HG02938 (cell line): ENCODE data around the gene GSC2.
"Not testable (repeated sequence)": the region's sequence is repeated elsewhere in the genome, so short reads cannot be mapped to it uniquely, and the experiment has no call there.

Experiments
- ATAC-seq: cut with Tn5 transposase; IDR thresholded peaks from one replicate; pipeline ENCODE4 v1.9.1; 2021; ENCODE audit warnings: mild to moderate bottlenecking, moderate library complexity; ENCODE audit not compliant: unreplicated experiment

Gene GSC2

DNA sequence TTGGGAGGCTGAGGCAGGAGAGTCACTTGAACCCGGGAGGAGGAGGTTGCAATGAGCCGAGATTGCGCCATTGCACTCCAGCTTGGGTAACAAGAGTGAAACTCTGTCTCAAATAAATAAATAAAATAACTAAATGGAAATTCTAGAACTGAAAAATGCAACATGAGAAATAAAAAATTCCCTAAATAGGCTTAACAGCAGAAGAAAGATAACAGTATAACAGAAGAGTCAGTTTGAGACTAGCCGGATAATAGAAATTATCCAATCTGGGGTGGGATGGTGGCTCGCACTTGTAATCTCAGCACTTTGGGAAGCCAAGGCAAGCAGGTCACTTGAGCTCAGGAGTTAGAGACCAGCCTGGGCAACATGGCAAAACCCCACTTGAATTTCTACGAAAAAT, 14.3 kb upstream of the GSC2 start:
- no peak for ATAC-seq

DNA sequence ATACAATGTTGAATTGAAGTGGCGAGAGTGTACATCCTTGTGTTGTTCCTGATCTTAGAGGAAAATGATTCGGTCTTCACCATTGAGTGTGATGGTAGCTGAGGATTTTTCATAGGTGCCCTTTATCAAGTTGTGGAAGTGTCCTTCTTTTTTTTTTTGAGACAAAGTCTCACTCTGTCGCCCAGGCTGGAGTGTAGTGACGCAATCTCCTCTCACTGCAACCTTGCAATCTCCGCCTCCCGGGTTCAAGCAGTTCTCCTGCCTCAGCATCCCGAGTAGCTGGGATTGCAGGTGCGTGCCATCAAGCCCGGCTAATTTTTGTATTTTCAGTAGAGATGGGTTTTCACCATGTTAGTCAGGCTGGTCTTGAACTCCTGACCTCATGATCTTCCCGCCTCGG, 8.6 kb upstream of the GSC2 start:
- ATAC-seq: not testable (repeated sequence)

DNA sequence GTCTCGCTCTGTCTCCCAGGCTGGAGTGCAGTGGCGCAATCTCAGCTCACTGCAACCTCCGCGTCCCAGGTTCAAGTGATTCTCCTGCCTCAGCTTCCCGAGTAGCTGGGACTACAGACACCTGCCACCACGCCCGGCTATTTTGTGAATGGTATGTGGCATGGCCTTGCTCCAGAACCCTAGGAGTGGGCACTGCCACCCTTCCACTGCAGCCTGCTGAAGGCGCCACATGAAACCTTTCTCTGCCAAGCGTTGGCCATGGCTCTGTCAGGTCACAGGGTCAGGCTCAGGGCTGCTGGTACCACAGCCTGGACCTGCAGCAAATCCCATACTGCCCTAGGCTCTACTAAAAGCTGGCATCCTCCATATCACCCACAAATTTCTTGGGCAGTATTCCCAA, 6.0 kb upstream of the GSC2 start:
- not testable (repeated sequence) for ATAC-seq

DNA sequence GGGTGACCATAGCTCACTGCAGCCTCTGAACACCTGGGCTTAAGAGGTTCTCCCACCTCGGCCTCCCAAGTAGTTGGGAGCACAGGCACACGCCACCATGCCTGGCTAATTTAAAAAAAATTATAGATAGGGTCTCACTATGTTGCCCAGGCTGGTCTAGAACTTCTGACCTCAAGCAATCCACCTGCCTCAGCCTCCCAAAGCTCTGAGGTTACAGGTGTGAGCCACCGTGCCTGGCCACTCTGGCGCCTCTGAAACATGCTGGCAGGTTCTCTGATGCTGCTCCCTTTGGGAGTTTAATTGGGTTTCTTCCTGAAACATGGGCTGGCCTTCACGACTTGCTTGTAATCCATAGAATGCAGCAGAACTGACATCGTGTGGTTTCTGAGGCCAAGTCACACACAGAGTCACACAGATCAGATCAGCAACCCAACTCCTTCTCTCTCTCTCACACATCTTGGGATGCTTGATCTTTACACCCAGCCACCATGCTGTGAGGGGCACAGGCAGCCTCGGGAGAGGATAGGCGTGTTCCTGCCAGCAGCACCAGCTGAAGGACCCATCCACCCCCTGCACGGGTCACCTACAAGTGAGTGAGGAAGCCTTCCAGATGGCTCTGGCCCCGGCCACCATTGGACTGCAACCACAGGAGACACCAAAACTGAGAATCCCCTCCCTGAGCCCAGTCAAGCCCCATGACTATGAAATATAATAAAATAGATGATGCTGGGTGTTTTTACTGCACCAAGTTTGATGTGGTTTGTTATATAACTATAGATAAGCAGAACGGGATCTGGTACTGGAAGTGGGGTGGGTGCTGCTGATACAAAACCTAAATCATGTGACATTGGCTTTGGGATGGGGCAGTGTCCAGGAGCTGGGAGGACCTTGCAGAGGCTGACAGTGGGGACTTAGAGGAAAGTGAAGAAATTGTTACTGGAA, 3.1 kb upstream of the GSC2 start:
- no peak for ATAC-seq

DNA sequence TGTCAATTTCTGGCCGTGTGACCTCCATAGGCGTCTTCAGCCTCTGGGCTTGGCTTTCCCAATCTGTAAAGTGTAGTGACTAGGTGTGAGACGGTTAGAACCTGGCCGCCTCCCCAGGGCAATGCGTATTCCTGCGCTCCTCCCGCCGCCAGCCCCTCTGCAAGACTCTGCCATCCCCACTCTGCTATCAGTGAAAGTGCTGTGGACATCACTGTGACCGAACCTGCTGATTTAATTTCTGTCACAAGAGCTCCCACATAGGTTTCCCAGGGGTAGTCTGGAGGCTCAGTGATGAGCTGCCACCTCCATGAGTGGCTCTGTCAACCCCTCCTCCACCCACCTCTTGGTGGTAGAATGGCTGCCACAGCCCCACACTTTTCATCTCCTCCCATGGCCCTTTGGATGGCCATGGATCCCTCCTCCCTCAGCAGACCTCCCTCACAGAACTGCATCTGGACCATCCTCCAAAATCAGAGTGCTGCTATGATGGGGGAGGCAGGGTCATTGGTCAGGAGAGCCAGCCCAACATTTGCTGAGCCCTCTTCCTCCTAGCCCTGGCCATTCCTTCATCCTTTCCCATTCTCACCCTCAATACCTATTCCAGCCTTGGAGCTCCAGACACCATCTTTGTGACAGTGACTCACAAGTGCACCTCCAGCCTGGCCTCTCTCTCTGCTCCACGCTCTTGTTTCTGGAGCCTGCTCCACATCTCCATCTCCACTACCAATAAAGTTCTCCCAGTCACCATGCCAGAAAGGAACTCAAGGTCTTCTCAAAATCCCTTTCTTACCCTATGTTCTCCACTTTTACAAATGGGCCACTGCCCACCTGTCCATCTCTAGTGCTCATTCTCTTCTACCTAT, 1.5 kb upstream of the GSC2 start:
- ATAC-seq: no peak

DNA sequence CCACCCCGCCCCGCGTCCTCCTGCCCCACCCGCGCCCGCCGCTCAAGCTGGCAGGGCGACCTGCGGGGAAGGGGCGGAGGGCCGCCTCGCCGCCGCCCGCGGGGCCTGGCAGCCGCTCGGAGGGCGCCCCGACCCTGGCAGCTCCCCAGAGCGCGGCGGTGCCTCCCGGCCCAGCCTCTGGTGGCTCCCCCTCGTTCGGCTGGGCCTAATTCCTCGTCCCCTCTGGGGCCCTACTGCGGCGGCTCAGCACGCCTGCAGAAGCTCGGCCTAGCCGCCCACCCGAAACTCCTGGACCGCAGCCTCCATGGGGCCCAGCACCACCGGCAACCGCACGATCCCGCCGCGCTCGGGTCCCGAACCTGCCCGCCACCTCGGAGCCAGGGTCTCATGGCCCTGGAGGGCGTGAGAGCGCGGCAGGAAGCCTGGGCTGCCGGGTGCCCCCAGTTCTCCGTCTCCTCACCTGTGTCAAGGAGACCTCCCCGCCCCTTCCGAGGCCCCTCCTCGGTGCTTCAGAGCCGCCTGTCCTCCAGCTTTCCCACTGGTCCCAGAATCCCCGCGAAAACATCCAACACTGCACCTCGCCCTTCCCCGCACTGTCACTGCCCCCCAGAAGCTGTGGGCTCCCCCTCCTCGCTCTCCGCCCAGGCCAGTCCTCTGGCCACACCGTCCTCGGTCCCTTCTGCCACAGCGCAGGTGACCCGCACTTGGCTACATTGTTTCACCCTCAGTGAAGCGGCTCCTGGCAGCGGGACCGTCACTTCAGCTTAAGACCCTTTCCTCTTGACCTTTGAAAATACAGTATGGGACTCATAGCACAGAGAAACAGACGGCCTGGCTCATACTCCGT, 613 bp upstream of the GSC2 start:
- no peak for ATAC-seq

DNA sequence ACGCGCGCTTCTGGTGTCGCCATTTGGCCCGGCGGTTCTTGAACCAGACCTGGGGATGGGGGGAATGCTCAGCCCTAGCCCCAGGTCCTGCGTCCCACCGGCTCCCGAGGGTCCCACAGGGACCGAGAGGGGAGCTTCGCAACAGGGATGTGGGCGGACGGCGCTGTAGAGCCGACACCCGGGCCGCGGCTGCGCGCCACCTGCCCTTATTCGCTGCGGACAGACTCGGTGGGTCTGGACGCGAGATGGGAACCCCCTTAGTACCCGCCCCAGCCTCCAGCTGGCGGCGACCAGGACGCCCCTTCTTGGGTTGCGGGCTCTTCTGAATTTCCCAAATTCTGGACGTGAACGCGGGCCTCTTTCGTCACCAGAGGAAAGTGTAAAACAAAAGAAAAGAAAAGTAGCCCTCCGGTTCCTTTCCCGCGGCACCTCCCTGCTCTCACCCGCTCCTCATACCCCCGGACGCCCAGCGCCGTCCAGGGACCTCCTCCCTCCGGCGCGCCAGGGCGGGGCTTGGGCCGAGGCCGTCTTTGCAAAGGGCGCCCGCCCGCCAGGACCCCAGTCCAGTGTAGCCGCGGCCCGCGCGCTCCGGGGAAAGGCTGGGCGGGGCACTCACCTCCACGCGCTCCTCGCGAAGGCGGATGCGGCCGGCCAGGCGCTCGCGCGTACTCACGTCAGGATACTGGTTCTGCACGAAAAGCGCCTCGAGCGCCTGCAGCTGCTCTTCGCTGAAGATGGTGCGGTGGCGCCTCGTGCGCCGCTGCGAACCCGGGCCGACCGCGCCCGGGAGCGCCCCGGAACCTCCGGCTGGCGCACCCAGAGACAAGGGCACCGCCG, 827 bp downstream of the GSC2 start:
- ATAC-seq: no peak

DNA sequence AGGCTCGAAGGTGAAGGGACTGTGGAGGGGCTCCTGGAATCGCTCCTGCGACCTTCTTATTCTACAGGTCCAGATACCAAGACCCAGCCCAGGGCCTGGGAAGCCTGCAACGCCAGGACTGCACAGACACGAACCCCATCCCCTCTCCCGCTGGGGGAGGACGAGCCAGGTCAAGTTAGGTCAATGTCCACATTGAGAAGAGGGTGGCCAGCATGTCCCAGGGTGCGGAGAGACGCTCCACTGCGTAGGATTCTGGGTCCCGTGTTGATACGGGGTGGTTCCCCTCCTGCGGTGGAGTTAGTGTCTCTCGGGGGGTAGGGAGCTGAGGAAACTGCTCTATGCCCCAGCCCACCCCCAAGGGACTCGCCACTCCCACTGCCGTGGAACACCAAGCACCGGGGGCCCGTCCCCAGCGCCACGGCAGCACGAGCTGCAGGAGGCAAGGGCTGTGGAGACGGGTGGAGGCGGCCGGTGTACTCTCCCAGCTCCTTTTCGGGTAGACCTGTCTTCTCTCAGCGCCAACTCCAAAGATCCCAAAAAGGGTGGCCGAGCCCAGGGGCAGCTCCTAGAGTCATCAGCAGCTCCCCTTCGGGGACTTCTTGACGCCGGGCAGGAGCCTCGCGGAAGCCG, 1.6 kb downstream of the GSC2 start:
- no peak for ATAC-seq

DNA sequence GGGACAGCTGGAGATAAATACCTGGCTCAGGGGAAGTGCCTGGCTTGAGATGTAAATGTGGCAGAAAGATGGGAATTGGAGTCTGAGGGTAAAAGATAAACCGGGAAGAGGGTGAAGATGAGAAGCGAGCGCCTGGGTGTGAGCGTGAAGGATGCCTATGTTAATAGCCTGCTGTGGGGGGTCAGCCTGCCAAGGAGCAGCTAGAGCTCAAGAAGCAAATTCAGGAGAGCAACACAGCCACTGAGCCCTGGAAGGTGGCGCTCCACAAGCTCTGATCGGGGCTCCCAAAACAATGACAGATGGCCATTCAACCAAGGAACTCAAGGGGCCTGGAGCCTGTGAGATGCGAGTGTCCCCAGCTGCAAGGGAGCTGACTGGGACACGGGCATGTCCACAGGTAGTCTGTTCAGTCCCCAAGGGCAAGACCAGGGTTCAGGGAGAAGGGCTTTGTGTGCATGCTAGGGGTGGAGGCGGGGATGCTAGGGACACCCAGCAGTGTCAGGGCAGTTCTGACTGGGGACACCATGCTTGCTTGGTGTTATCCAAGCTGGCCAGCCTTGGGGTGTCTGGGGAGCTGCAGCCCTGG, 2.8 kb downstream of the GSC2 start:
- no peak for ATAC-seq

DNA sequence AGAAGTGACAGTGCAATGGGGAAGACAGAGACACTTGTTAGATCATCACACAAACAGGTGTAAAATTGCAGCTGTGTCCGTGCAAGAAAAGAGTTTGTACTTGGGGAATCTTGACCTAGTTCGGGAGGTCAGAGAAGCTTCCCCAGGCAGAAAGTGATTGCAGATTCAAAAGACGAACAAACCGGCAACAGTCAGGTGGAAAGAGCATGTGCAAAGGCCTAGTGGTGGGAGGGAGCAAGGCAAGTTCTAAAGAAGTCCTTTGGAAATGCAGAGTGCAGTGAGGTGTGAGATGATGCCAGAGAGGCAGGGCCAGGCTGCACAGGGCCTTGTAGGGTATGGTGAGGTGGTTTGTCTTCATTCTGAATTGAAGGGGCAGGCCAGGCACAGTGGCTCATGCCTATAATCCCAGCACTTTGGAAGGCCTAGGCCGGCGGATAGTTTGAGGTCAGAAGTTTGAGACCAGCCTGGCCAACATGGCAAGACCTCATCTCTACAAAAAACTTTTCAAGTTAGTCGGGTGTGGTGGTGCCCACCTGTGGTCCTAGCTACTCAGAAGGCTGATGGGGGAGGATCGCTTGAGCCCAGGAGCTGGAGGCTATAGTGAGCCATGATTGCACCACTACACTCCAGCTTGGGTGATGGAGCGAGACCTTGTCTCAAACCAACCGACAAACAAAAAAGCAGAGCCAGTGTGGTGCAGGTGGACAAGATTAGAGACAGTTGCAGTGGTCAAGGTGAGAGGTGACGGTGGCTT, 3.7 kb downstream of the GSC2 start:
- no peak for ATAC-seq

DNA sequence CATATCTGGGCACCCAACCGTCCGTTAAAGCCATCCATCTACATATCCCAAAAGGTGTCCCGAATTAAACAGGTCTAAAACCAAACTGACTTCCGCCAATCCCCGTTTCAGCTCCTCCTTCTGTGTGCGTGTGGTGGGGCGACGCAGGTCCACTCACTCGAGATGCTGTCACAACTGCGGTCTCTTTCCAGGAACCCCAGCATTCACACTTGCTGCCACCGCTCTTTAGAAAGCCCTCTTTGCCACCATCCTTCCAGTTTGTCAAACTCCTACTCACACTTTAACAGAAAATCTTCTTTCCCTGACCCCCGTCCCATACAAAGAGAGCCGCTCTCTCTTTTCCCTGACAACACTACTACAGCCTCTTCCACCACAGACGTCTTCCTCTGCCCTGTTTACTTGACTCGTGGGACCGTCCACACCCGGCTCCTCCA, 6.1 kb downstream of the GSC2 start:
- ATAC-seq: peak; percentile 5

DNA sequence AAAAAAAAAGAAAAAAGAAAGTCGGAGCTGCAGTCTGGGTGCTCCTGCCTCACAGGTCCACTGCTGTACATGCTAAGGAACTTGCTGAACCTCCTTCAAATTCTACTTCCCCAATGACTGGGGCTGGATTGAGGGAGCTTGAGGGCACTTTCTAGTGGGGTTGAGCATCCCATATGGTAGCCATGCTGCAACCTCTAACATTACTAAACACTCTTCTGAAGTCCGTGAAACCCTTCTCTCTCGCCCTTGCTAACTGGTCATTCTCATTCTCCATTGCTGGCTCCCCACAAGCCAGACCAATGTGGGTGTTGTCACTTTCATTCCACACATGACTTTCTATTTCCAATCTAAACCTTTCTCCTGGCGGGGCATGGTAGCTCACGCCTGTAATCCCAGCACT, 6.9 kb downstream of the GSC2 start:
- ATAC-seq: no peak

DNA sequence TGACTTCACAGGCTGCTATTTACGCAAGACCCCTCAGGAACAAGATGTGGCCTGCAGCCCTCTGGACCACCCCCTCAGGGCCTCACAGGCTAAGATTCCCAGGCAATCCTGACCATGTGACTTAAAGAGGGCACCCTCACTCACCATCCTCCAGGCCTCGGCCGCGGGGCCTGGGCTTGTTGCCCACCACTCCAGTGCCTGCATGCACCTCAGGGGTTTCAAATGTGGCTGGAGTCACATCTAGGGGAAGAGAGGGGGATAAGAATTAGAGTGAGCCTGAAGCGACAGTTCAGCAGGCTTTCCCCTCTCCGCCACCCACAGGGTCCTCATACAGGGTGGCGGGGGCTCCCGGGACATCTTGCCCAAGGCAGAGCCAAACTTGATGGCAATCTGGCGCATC, 7.7 kb downstream of the GSC2 start:
- ATAC-seq: no peak

DNA sequence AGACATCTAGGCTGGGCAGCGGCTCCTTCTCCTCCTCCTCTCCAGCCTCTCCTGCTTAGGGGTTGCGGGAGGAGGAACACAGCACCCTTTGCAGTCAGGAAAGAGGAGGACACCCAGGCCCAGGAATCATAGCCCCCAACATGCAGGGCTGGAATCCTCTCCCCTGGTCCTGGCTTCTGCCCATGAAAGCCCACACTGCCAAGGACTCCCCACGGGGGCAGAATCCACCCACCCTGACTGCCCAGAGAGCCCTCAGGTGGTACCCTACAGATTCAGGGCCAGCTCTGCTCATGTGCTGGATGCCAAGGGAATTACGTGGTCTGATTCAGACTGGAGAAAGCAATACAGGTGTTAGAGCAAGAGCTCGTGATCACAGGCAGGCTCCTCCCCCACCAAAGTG, 10.1 kb downstream of the GSC2 start:
- ATAC-seq: no peak

DNA sequence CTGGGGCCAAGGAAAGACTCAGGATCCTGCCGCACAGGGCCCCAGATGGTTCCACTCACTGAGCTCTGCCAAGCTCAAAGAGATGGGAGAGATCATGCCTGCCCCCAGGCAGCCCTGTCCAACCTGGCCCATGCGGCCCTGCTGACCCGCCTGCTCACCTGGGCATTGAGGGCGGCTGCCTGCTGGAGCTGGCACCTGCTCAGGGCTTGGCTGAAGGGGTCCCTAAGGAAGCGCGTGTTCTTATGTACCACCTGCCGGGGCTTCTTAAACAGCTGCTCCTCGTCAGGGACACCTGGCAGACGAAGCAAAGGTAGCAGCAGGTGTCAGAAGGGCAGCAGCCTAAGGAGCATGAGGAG, 11.1 kb downstream of the GSC2 start:
- no peak for ATAC-seq

DNA sequence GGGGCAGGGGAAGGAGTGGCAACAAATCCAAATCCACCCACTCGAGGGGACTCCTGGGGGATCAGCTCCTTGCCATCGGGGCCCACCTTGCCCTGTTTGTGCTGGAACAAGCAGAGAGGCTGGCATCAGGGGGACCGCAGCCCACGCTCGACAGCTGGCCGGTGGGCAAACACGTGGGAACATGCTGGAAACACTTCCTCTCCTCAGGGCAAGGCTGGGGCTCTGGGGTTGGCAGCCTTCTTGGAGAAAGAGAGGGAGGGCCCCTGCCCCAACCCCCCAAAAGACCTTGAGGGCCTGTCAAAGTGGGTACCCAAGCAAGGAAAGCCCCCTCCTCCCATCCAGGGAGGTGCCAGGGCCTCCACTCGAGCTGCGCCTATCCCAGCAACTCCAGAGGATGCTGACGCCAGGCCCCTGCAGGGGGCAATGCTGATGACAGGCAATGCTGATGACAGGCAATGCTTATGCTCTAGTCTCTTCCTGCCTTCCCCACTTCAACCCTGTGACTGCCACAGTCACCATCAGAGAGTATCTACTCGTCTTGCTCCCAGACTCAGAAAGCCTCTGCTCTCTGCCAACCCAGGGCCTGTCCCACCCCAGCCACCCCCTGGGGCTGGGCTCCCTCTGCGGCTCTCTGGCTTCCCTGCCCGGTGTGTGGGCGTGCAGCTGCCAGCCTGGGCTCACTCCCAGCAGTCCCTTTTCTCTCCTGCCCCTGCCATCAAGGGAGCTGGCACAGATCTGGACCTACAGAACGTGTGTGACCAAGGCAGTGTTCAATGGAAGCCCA, 11.7 kb downstream of the GSC2 start:
- no peak for ATAC-seq

DNA sequence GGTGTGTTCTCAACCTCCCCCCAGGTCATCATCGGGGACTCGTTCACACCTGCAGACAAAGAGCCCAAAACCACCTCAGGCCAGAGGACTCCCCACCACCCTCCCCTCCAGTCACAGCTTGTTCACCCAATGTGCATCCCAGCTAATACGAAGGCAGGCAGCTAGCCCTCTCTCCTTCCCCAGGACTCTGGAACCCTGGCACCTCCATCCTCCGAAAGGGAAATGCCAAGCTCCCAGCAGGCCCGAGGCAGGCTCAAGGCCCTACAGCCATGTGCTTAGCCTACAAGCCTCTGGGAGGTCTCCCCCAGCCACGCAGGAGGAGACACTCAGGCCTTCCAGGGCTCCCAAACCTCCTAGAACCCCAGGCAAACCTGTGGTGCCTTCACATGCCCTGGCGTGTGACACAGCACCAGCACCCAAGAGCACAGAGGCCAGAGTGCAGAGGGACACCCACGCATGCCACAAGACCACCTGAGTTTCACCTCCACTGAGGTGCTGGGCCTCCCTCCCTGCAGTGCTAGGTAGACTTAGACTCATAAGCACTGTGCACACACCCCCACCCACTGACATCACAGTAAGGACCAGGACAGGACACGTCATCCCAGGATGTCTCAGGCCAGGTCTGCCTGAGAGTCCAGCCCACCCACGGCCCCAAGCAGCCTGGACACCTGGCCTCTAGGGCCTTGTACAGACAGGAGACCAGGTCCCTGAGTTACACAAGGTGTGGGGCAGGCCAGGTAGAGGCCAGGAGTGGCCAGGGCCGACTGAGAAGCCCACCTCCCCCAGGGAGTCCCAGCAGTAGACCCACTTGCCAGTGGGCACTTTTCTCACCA, 12.5 kb downstream of the GSC2 start:
- no peak for ATAC-seq
